Vagina (tissue), 2 donors: ENCODE results near the gene LPIN1.

Source experiments
- CTCF ChIP-seq, 3 experiments: fragments of 450-650 bp in 2 of 3; fragments of 200-600 bp in 1 of 3; sonication (generic) in 1 of 3; IDR thresholded peaks; one replicate each; pipeline ENCODE4 v1.5.1; 2017 to 2019; ENCODE audit warnings: antibody characterized with exemption in 3 of 3, mild to moderate bottlenecking in 2 of 3, moderate library complexity in 2 of 3
- POLR2A ChIP-seq, 2 donors: fragments of 450-650 bp; IDR thresholded peaks; one replicate each; pipeline ENCODE4 v1.6.1; 2017; ENCODE audit warnings: antibody characterized with exemption in 2 of 2, mild to moderate bottlenecking in 2 of 2, moderate library complexity in 2 of 2

DNA sequence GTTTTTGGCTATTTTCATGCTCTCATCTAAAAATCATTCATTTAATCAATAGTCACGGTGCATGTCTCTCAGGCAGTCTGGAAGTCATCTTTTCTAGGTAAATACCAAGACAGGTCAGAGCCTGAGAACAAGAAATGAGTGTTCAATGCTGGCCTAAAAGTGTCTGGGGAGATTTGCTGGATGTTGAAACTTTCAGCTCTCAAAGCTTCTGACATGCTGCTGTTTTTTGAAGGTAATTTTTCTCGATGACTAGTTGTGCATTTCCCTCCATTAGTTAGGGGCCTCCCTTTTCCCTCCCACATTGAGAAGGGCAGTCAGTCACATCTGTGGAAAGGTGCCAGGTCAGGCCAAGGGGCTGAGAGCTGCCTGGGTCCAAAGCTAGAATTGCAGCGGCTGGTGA lies 115.6 kb downstream of the LPIN1 start:
- TF ChIP-seq CTCF (IDR thresholded peaks at IDR 0.05) (no peak), POLR2A (IDR thresholded peaks at IDR 0.05) (no peak)
